Panc1 (cell line): ENCODE data around the gene PPP2R3B.

ENCODE experiments used
- POLR2AphosphoS5 ChIP-seq: IDR thresholded peaks from 2 replicates; pipeline ENCODE4 v1.6.1; 2012; ENCODE audit warnings: mild to moderate bottlenecking, low read depth, low read length, moderate library complexity
- SIN3A ChIP-seq: IDR thresholded peaks from 2 replicates; pipeline ENCODE4 v1.6.1; 2012; ENCODE audit warnings: low read depth, mild to moderate bottlenecking, low read length, moderate library complexity, borderline replicate concordance; ENCODE audit not compliant: insufficient read depth
- TCF7L2 ChIP-seq: IDR thresholded peaks from 2 replicates; pipeline ENCODE4 v1.6.1; 2011; ENCODE audit warnings: mild to moderate bottlenecking, low read depth, low read length, inconsistent platforms
- TF ChIP-seq, protein P1 (sequence below): fragments of 450-650 bp; IDR thresholded peaks from 2 replicates; pipeline ENCODE4 v1.5.1; 2017; ENCODE audit warnings: mild to moderate bottlenecking
- TF ChIP-seq, protein P2 (sequence below), 2 experiments: IDR thresholded peaks; 2 replicates each; pipeline ENCODE4 v1.6.1; 2011 to 2012; ENCODE audit warnings: low read depth in 2 of 2, control low read depth in 1 of 2, low read length in 1 of 2, mild to moderate bottlenecking in 1 of 2, moderate library complexity in 1 of 2; ENCODE audit not compliant: insufficient read depth in 1 of 2

DNA sequence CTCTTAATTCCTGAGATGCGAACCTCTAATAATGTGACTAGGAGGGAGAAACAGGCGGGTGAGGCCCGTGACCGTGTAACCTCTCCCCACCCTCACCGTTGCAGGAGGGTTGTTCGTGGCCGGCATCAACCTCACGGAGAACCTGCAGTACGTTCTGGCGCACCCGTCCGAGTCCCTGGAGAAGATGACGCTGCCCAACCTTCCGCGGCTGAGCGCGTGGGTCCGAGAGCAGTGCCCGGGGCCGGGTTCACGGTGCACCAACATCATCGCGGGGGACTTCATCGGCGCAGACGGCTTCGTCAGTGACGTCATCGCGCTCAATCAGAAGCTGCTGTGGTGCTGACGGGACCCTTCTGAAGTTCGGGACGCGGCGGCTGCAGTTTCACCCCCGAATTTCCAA, 87.7 kb downstream of the PPP2R3B start:
- TF ChIP-seq, protein P1, sequence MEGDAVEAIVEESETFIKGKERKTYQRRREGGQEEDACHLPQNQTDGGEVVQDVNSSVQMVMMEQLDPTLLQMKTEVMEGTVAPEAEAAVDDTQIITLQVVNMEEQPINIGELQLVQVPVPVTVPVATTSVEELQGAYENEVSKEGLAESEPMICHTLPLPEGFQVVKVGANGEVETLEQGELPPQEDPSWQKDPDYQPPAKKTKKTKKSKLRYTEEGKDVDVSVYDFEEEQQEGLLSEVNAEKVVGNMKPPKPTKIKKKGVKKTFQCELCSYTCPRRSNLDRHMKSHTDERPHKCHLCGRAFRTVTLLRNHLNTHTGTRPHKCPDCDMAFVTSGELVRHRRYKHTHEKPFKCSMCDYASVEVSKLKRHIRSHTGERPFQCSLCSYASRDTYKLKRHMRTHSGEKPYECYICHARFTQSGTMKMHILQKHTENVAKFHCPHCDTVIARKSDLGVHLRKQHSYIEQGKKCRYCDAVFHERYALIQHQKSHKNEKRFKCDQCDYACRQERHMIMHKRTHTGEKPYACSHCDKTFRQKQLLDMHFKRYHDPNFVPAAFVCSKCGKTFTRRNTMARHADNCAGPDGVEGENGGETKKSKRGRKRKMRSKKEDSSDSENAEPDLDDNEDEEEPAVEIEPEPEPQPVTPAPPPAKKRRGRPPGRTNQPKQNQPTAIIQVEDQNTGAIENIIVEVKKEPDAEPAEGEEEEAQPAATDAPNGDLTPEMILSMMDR = no peak
- no peak for TF ChIP-seq POLR2AphosphoS5
- TF ChIP-seq, protein P2, sequence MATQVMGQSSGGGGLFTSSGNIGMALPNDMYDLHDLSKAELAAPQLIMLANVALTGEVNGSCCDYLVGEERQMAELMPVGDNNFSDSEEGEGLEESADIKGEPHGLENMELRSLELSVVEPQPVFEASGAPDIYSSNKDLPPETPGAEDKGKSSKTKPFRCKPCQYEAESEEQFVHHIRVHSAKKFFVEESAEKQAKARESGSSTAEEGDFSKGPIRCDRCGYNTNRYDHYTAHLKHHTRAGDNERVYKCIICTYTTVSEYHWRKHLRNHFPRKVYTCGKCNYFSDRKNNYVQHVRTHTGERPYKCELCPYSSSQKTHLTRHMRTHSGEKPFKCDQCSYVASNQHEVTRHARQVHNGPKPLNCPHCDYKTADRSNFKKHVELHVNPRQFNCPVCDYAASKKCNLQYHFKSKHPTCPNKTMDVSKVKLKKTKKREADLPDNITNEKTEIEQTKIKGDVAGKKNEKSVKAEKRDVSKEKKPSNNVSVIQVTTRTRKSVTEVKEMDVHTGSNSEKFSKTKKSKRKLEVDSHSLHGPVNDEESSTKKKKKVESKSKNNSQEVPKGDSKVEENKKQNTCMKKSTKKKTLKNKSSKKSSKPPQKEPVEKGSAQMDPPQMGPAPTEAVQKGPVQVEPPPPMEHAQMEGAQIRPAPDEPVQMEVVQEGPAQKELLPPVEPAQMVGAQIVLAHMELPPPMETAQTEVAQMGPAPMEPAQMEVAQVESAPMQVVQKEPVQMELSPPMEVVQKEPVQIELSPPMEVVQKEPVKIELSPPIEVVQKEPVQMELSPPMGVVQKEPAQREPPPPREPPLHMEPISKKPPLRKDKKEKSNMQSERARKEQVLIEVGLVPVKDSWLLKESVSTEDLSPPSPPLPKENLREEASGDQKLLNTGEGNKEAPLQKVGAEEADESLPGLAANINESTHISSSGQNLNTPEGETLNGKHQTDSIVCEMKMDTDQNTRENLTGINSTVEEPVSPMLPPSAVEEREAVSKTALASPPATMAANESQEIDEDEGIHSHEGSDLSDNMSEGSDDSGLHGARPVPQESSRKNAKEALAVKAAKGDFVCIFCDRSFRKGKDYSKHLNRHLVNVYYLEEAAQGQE (IDR thresholded peaks at IDR 0.05; ENCODE audit: insufficient read depth in 1 of 2, low read depth in 2 of 2, low read length in 1 of 2) = no peak
- TF ChIP-seq SIN3A = no peak
- TF ChIP-seq TCF7L2 = no peak
